Suprapubic skin (tissue), 4 donors: ENCODE data around the gene CHDH. TPM values are rescaled to one million over a fixed set of nuclear protein-coding genes. Genes with fewer than 3 reads are reported as not detected.

Experiments used
- DNase-seq, 2 donors: peaks; one replicate each; pipeline ENCODE4 v3.0.0-alpha.2; 2019; ENCODE audit warnings: low spot score in 2 of 2
- H3K27ac ChIP-seq: fragments of 200-600 bp; sonication (generic); one replicate; pipeline ENCODE4 v1.5.1; 2019
- H3K27me3 ChIP-seq: fragments of 200-600 bp; sonication (generic); one replicate; pipeline ENCODE4 v1.5.1; 2019
- H3K36me3 ChIP-seq: fragments of 200-600 bp; sonication (generic); one replicate; pipeline ENCODE4 v1.5.1; 2019
- H3K4me1 ChIP-seq: fragments of 200-600 bp; sonication (generic); one replicate; pipeline ENCODE4 v1.5.1; 2019
- H3K4me3 ChIP-seq: fragments of 200-600 bp; sonication (generic); one replicate; pipeline ENCODE4 v1.5.1; 2019; ENCODE audit warnings: mild to moderate bottlenecking
- H3K9me3 ChIP-seq: fragments of 200-600 bp; sonication (generic); one replicate; pipeline ENCODE4 v1.5.1; 2019
- CTCF ChIP-seq, 2 donors: fragments of 200-600 bp in 1 of 2; fragments of 450-650 bp in 1 of 2; sonication (generic) in 1 of 2; IDR thresholded peaks; one replicate each; pipeline ENCODE4 v1.5.1; 2016 to 2019; ENCODE audit warnings: antibody characterized with exemption in 2 of 2, mild to moderate bottlenecking in 1 of 2, moderate library complexity in 1 of 2
- EP300 ChIP-seq: sonication (generic); formaldehyde crosslinking; IDR thresholded peaks from one replicate; pipeline ENCODE4 v1.6.1; 2017; ENCODE audit warnings: antibody characterized with exemption
- POLR2A ChIP-seq, 2 donors: fragments of 450-650 bp; IDR thresholded peaks; one replicate each; pipeline ENCODE4 v1.6.1; 2017; ENCODE audit warnings: antibody characterized with exemption in 2 of 2, mild to moderate bottlenecking in 2 of 2, moderate library complexity in 2 of 2
- POLR2AphosphoS5 ChIP-seq, 3 donors: sonication (generic); formaldehyde crosslinking; IDR thresholded peaks; one replicate each; pipeline ENCODE4 v1.6.1; 2017; ENCODE audit warnings: antibody characterized with exemption in 3 of 3
- WGBS: methylation state at CpG from one replicate; pipeline ENCODE4 v1.1.5; 2018; 5-methylcytosine and 5-hydroxymethylcytosine counted together
- total RNA-seq, 4 donors: library from RNA; depleted of rRNA; stranded (reverse); fragments of >200 nt; gene quantifications; one replicate each; pipeline ENCODE4 v1.1.0, GENCODE V29; 2016

The CHDH gene
- total RNA-seq, 4 donors from 2014 or later = 6.0 to 26.4 (median 9.3) TPM

- Histone ChIP-seq H3K27ac (no peak overlapping the region), H3K36me3 (no peaks in the 10 kb centered on the region), H3K4me3 (no peak overlapping the region), H3K27me3 (no peaks in the 10 kb centered on the region), H3K9me3 (no peaks in the 10 kb centered on the region), H3K4me1 (peaks cover 8% of the 10 kb centered on the region)
- WGBS = 98% methylated on average over 4 of the region's 12 CpGs
- no peak for TF ChIP-seq CTCF (IDR thresholded peaks at IDR 0.05)
- TF ChIP-seq POLR2AphosphoS5 (IDR thresholded peaks at IDR 0.05) = no peak
- no peak for TF ChIP-seq EP300
- TF ChIP-seq POLR2A (IDR thresholded peaks at IDR 0.05) = no peak
- DNase-seq = no peak
Observed at GRCh38 chr3:53799338-53799865, 46.8 kb downstream of the CHDH start.

GRCh38 chr3:53798144-53798543 is 48.1 kb downstream of the CHDH start:
- Histone ChIP-seq H3K4me3 (no peak overlapping the region), H3K4me1 (peaks cover 8% of the 10 kb centered on the region), H3K36me3 (no peaks in the 10 kb centered on the region), H3K9me3 (no peaks in the 10 kb centered on the region), H3K27ac (no peak overlapping the region), H3K27me3 (no peaks in the 10 kb centered on the region)
- DNase-seq = no peak
- 64% methylated on average over 8 of the region's 8 CpGs for WGBS
- no peak for TF ChIP-seq POLR2A (IDR thresholded peaks at IDR 0.05)
- TF ChIP-seq POLR2AphosphoS5 (IDR thresholded peaks at IDR 0.05) = no peak
- TF ChIP-seq EP300 = no peak
- TF ChIP-seq CTCF (IDR thresholded peaks at IDR 0.05) = no peak

- no peak for DNase-seq
- TF ChIP-seq EP300 (no peak), CTCF (IDR thresholded peaks at IDR 0.05) (no peak), POLR2A (IDR thresholded peaks at IDR 0.05) (no peak), POLR2AphosphoS5 (IDR thresholded peaks at IDR 0.05) (no peak)
- no peaks in the 10 kb centered on the region for H3K9me3 ChIP-seq
- peaks cover 8% of the 10 kb centered on the region for H3K4me1 ChIP-seq
- H3K27ac ChIP-seq = no peak overlapping the region
- H3K36me3 ChIP-seq = no peaks in the 10 kb centered on the region
- H3K27me3 ChIP-seq = no peaks in the 10 kb centered on the region
- 50% methylated on average over 12 of the region's 12 CpGs for WGBS
- H3K4me3 ChIP-seq = no peak overlapping the region
Observed at GRCh38 chr3:53795789-53796560, 50.2 kb downstream of the CHDH start.

GRCh38 chr3:53795176-53795575 is 51.0 kb downstream of the CHDH start:
- no peak for TF ChIP-seq POLR2AphosphoS5 (IDR thresholded peaks at IDR 0.05)
- TF ChIP-seq CTCF (IDR thresholded peaks at IDR 0.05) = no peak
- TF ChIP-seq POLR2A (IDR thresholded peaks at IDR 0.05) = no peak
- no peak for TF ChIP-seq EP300
- WGBS = 47% methylated on average over 3 of the region's 3 CpGs
- no peaks in the 10 kb centered on the region for H3K27me3 ChIP-seq
- no peaks in the 10 kb centered on the region for H3K36me3 ChIP-seq
- H3K27ac ChIP-seq = no peak overlapping the region
- peaks cover 6% of the 10 kb centered on the region for H3K4me1 ChIP-seq
- H3K4me3 ChIP-seq = no peak overlapping the region
- no peak for DNase-seq
- H3K9me3 ChIP-seq = no peaks in the 10 kb centered on the region

- TF ChIP-seq EP300 = no peak
- TF ChIP-seq POLR2A (IDR thresholded peaks at IDR 0.05) = no peak
- TF ChIP-seq POLR2AphosphoS5 (IDR thresholded peaks at IDR 0.05) = no peak
- TF ChIP-seq CTCF (IDR thresholded peaks at IDR 0.05) = no peak
- Histone ChIP-seq H3K27ac (no peak overlapping the region), H3K36me3 (no peaks in the 10 kb centered on the region), H3K4me3 (no peak overlapping the region), H3K4me1 (peaks cover under 1% of the 10 kb centered on the region), H3K27me3 (no peaks in the 10 kb centered on the region), H3K9me3 (no peaks in the 10 kb centered on the region)
- no peak for DNase-seq
- 37% methylated on average over 3 of the region's 3 CpGs for WGBS
Observed at GRCh38 chr3:53794597-53794996, 51.6 kb downstream of the CHDH start.
